HepG2 (cell line): Measurements from ENCODE around the gene TST. TPM values are rescaled to one million over a fixed set of nuclear protein-coding genes. Genes with fewer than 3 reads are reported as not detected.

Experiments
- BCL6 ChIP-seq: IDR thresholded peaks from 2 replicates; pipeline ENCODE4 v1.6.1; 2016; ENCODE audit warnings: missing genetic modification reagents, missing compliant biosample characterization
- BHLHE40 ChIP-seq: IDR thresholded peaks from 2 replicates; pipeline ENCODE4 v1.6.1; 2011; ENCODE audit warnings: low read length, improper control_type of control experiment
- DDIT3 ChIP-seq: sonication (generic); formaldehyde crosslinking; IDR thresholded peaks from 2 replicates; pipeline ENCODE4 v1.4.0; 2020; ENCODE audit warnings: mild to moderate bottlenecking, missing genetic modification reagents
- HMG20A ChIP-seq: IDR thresholded peaks from 2 replicates; pipeline ENCODE4 v1.6.1; 2016; ENCODE audit warnings: borderline replicate concordance
- IKZF1 ChIP-seq: fragments of 450-650 bp; IDR thresholded peaks from 2 replicates; pipeline ENCODE4 v1.7.1; 2016
- KLF12 ChIP-seq: sonication (generic); formaldehyde crosslinking; IDR thresholded peaks from 2 replicates; pipeline ENCODE4 v1.4.0; 2020; ENCODE audit warnings: missing genetic modification reagents, borderline replicate concordance
- KMT2B ChIP-seq: IDR thresholded peaks from 2 replicates; pipeline ENCODE4 v1.6.1; 2016; ENCODE audit warnings: missing genetic modification reagents, missing compliant biosample characterization
- MEIS2 ChIP-seq: sonication (generic); formaldehyde crosslinking; IDR thresholded peaks from 2 replicates; pipeline ENCODE4 v1.9.0; 2021; ENCODE audit warnings: mild to moderate bottlenecking, missing genetic modification reagents
- MIER3 ChIP-seq: IDR thresholded peaks from 2 replicates; pipeline ENCODE4 v1.6.1; 2016; ENCODE audit warnings: missing compliant biosample characterization, borderline replicate concordance
- NFIB ChIP-seq: sonication (generic); formaldehyde crosslinking; IDR thresholded peaks from 2 replicates; pipeline ENCODE4 v1.9.0; 2021; ENCODE audit warnings: missing genetic modification reagents, mild to moderate bottlenecking, borderline replicate concordance
- NFKB2 ChIP-seq: sonication (generic); formaldehyde crosslinking; IDR thresholded peaks from 2 replicates; pipeline ENCODE4 v1.4.0; 2020; ENCODE audit warnings: missing genetic modification reagents, borderline replicate concordance
- NFRKB ChIP-seq: fragments of 450-650 bp; IDR thresholded peaks from 2 replicates; pipeline ENCODE4 v1.6.1; 2017
- RARA ChIP-seq: IDR thresholded peaks from 2 replicates; pipeline ENCODE4 v1.6.1; 2016; ENCODE audit warnings: missing genetic modification reagents, missing compliant biosample characterization
- REST ChIP-seq, 2 experiments: IDR thresholded peaks; 2 replicates each; pipeline ENCODE4 v1.6.1; 2011 to 2012; ENCODE audit warnings: low read length in 2 of 2, borderline replicate concordance in 1 of 2, low read depth in 1 of 2, mild to moderate bottlenecking in 1 of 2, moderate library complexity in 1 of 2
- TGIF2 ChIP-seq: IDR thresholded peaks from 2 replicates; pipeline ENCODE4 v1.6.1; 2016; ENCODE audit warnings: control low read depth, missing compliant biosample characterization
- XRCC5 ChIP-seq: fragments of 200-400 bp; formaldehyde crosslinking; optimal IDR thresholded peaks from 2 replicates; pipeline ENCODE3; 2017; ENCODE audit warnings: mild to moderate bottlenecking, low read length
- ZFP1 ChIP-seq: IDR thresholded peaks from 2 replicates; pipeline ENCODE4 v1.6.1; 2016
- ZFP37 ChIP-seq: sonication (generic); formaldehyde crosslinking; IDR thresholded peaks from 2 replicates; pipeline ENCODE4 v1.4.0; 2020; ENCODE audit warnings: missing genetic modification reagents, borderline replicate concordance
- ZKSCAN1 ChIP-seq: fragments of 150-350 bp; IDR thresholded peaks from 2 replicates; pipeline ENCODE4 v1.6.1; 2014; ENCODE audit warnings: low read length
- ZKSCAN5 ChIP-seq: sonication (generic); formaldehyde crosslinking; IDR thresholded peaks from 2 replicates; pipeline ENCODE4 v1.5.1; 2020; ENCODE audit warnings: mild to moderate bottlenecking, missing genetic modification reagents
- ZNF136 ChIP-seq: sonication (generic); formaldehyde crosslinking; IDR thresholded peaks from 2 replicates; pipeline ENCODE4 v1.8.1; 2022; ENCODE audit warnings: low read depth, mild to moderate bottlenecking, moderate library complexity, missing genetic modification reagents
- ZNF33B ChIP-seq: sonication (generic); formaldehyde crosslinking; IDR thresholded peaks from 2 replicates; pipeline ENCODE4 v1.5.1; 2020; ENCODE audit warnings: mild to moderate bottlenecking, missing genetic modification reagents
- ZNF496 ChIP-seq: sonication (generic); formaldehyde crosslinking; IDR thresholded peaks from 2 replicates; pipeline ENCODE4 v1.8.1; 2023; ENCODE audit warnings: mild to moderate bottlenecking, moderate library complexity, missing genetic modification reagents; ENCODE audit not compliant: insufficient replicate concordance
- ZNF709 ChIP-seq: sonication (generic); formaldehyde crosslinking; IDR thresholded peaks from 2 replicates; pipeline ENCODE4 v1.5.0; 2020; ENCODE audit warnings: mild to moderate bottlenecking, missing genetic modification reagents
- ZNF713 ChIP-seq: sonication (generic); formaldehyde crosslinking; IDR thresholded peaks from 2 replicates; pipeline ENCODE4 v1.4.0; 2020; ENCODE audit warnings: mild to moderate bottlenecking, missing genetic modification reagents
- ZNF724P ChIP-seq: sonication (generic); formaldehyde crosslinking; IDR thresholded peaks from 2 replicates; pipeline ENCODE4 v1.8.0; 2022; ENCODE audit warnings: missing genetic modification reagents, borderline replicate concordance
- ZNF776 ChIP-seq: sonication (generic); formaldehyde crosslinking; IDR thresholded peaks from 2 replicates; pipeline ENCODE4 v1.4.0; 2020; ENCODE audit warnings: mild to moderate bottlenecking, missing genetic modification reagents
- polyA plus RNA-seq, 8 experiments: library from polyadenylated mRNA; depleted of rRNA in 3 of 8; stranded (reverse) in 7 of 8; unstranded in 1 of 8; fragments of >200 nt; fragmentation: Illumina TruSeq in 4 of 8; extraction: Trizol in 4 of 8; gene quantifications; 2 replicates each; pipeline versions ENCODE4 v1.2.1 to v1.2.3, GENCODE V29; 2011 to 2016; ENCODE audit warnings: low read depth in 4 of 8, missing spikeins in 1 of 8, mixed read lengths in 1 of 8; ENCODE audit not compliant: insufficient read depth in 1 of 8
- total RNA-seq, 5 experiments: library from RNA; depleted of rRNA; stranded (reverse); fragments of >200 nt; fragmentation: Illumina TruSeq; extraction: Trizol; gene quantifications; 2 replicates each; pipeline ENCODE4 v1.2.3, GENCODE V29; 2016; ENCODE audit warnings: low read depth in 1 of 5

TST gene
- total and polyA plus RNA-seq, 2 of the 13 experiments (the other 11 are each of a cell fraction or from before 2014, with no cell fraction given) = 44.6 to 63.6 TPM

DNA sequence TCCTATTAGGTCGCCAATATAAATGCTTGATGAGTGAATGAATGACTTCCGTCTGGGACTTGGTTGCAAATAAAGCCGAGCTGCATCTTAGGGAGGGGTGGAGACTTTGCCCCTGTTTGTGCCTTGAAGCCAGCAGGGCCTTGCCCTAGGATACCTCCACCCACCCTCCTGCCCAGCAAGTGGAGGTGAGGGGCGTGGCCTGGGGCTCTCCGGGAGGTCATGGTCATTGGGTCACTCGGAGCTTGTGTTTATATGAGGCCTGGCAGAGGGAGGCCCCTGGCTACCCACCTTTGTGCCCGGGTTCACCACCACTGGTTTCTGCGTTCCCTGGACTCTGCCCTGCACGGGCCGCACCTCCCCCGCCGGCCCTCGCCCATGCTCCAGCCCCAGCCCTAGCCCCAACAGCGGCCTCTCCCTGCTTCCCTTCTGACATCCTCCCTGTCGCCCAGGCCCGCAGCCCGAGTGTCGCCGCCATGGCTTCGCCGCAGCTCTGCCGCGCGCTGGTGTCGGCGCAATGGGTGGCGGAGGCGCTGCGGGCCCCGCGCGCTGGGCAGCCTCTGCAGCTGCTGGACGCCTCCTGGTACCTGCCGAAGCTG is 4.6 kb upstream of the TST start (continued):
- TF ChIP-seq ZNF724P (CRISPR knock-in tag) (no peak), NFIB (CRISPR knock-in tag) (no peak), DDIT3 (CRISPR knock-in tag) (no peak), MEIS2 (peak; percentile 46; the same call in 1 of the 2 replicates), RARA (peak; percentile 96), IKZF1 (no peak), ZNF709 (CRISPR knock-in tag) (no peak), ZKSCAN1 (no peak), NFRKB (no peak), ZFP1 (CRISPR knock-in tag) (no peak), ZNF713 (CRISPR knock-in tag) (peak; percentile 65; the same call in 1 of the 2 replicates), MIER3 (CRISPR knock-in tag) (peak; percentile 22; the same call in 1 of the 2 replicates), REST (IDR thresholded peaks at IDR 0.05; ENCODE audit: borderline replicate concordance in 1 of 2, low read depth in 1 of 2, low read length in 2 of 2) (peak in 1 of 2 experiments; percentile 38; a peak in 1 of 4 replicates), BCL6 (peak; percentile 70; the same call in 1 of the 2 replicates), HMG20A (CRISPR knock-in tag) (peak; percentile 51; the same call in 1 of the 2 replicates), NFKB2 (peak; percentile 30; the same call in 1 of the 2 replicates), ZFP37 (no peak; the same call in 1 of the 2 replicates), ZNF496 (no peak), KLF12 (CRISPR knock-in tag) (peak; percentile 90; the same call in 1 of the 2 replicates), ZNF136 (CRISPR knock-in tag) (no peak), ZKSCAN5 (CRISPR knock-in tag) (0 out of 2 replicates have a peak, but pooled peaks have one; percentile 39), BHLHE40 (peak; percentile 70), ZNF776 (CRISPR knock-in tag) (no peak), KMT2B (CRISPR knock-in tag) (no peak), TGIF2 (no peak), ZNF33B (no peak), XRCC5 (no peak)
